SHP77 (cell line): ENCODE results near the gene PLA2G12A.

Experiments
- DNase-seq, 2 experiments: peaks; one replicate each; lab custom pipeline; 2025; lab: John Stamatoyannopoulos, UW

PLA2G12A gene

DNA sequence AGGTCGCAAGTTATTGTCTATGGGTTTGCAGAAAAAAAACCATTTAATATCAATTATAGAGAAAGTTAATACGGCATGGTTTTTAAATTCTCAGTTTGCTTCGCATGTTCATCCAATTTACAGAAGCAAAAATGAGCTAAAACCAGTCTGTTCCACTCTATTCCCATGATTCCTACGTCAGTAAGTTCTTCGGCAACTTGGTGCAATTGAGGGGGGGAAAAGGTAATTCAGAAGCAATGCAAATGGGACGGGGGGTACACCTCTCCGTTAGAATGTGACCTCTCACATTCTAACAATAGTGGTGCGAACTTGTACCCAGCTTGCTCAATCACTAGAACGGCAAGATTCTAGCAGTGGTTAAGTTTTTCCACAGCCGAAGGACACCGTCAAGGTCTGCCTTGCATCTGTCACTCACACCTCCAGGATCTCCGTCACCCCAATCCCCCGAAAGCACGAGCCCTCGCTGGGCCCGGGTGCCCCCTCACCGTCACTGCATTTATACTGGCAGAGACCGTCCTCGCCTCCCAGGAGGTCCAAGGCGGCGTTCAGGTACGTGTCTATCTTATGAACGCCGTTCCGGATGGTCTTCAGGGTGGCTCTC, 653 bp downstream of the PLA2G12A start:
- no peak for DNase-seq

- no peak for DNase-seq
These were observed 1.5 kb downstream of the PLA2G12A start for GRCh38 chr4:109728385-109728784.

GRCh38 chr4:109723110-109723509, 6.8 kb downstream of the PLA2G12A start:
- DNase-seq = no peak

- no peak for DNase-seq
These were observed 7.5 kb downstream of the PLA2G12A start for GRCh38 chr4:109722357-109722756.

DNA sequence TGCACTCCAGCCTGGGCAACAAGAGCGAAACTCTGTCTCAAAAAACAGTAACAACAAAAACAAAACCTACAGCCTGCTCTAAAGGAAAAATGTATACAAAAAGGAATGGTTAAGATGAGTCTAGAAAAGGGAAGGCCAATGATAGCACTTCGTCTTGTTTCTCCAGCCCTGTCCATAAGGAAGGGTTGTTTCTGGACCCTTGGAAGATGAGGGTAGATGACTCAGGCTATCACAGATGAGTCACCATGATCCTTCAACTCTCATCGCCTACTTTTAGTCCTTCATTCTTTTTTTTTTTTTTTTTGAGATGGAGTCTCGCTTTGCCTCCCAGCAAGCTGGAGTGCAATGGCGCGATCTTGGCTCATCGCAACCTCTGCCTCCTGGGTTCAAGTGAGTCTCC, 8.8 kb downstream of the PLA2G12A start:
- DNase-seq = no peak

DNA sequence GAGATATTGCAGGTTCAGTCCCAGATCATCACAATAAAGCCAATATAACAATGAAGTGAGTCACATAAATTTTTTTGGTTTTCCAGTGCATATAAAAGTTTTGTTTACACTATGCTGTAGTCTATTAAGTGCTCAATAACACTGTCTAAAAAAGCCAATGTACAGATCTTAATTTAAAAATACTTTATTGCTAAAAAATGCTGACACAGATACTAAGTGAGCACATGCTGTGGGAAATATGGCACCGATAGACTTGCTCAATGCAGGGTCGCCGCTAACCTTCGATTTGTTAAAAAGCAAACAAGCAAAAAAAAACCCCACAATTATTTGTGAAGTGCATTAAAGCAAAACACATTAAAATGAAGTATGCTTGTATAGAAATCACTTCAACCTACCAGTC, 10.3 kb downstream of the PLA2G12A start:
- DNase-seq = no peak

DNA sequence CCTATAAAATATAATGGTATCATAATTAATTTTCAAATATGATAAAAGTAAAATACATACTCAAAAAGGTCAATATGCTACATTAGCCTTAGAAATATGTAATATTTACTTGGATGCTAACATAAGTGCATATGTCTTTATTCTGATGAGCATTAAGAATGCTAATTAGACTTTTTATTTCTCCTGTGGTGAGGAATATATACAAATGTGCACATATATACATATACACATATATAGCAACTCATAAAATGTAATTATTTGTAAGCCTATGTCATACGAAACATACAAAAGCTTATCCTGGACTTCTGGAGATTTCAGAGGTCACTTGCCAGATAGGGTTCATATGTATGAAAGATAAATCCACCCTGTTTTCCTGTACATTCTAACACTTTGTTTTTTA, 11.1 kb downstream of the PLA2G12A start:
- no peak for DNase-seq

DNA sequence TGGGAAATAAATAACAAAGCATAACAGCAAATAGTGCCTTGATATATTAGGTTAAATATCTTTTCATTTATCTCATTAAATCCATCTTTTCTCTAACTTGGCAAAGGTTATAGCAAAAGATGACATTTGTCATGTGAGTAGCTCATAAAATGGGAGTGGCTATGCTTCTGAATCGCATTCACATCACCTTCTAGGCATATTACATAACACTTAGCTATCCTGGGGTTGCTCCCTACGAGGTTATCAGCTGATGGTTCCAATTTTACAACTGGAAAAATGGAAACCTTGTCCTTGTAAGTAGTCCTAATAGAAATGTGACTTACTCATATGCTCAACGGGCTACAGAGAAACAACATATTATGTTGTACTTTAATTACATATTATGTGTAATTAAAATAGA, 16.4 kb downstream of the PLA2G12A start:
- no peak for DNase-seq

- DNase-seq = no peak
These were observed 20.9 kb downstream of the PLA2G12A start for GRCh38 chr4:109708990-109709389.

GRCh38 chr4:109708435-109708834, 21.4 kb downstream of the PLA2G12A start:
- DNase-seq = no peak

- DNase-seq = no peak
These were observed 26.1 kb downstream of the PLA2G12A start for GRCh38 chr4:109703664-109704361.

DNA sequence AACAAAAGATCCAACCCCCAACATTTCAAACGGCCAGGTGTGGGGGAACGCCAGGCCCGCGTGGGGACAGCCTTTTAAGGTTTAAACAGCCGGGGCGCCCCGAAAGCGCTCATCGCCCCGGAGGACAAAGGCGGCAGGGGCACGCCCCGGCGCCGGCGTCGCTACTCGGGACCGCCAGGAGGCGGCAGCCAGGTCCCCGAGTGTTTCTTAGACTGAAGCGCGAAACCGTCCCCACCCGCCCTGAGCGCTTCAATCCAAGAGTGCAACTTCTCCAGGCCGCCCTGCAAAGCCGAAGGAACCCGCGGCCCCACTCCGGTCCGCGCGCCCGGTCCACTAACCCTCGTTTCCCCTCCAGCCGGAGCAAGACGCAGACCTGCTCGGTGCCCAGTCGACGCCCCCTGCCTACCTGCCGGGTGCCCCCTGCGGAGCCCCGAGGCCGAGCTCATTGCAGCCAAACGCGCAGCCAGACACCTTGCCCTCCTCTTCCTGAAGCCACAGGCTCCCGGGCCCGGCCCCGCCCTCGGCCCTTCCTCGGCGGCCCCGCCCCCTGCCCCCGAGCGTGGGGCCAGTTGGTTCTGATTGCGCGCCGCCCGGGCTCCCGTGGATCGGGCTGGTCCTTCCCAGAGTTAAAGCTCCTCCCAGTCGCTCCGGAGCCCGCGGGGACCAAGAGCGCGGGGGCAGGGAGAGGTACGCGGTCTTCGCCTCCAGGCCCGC, 26.8 kb downstream of the PLA2G12A start, which contains the start of gene CASP6:
TSS of gene CASP6 (minus strand) at position 496 of the 714 bp plus-strand sequence. CDS start at position 446, 50 bp downstream.
- peak; percentile 30 to 50 for DNase-seq

- no peak for DNase-seq
These were observed 28.1 kb downstream of the PLA2G12A start for GRCh38 chr4:109701566-109702410.

DNA sequence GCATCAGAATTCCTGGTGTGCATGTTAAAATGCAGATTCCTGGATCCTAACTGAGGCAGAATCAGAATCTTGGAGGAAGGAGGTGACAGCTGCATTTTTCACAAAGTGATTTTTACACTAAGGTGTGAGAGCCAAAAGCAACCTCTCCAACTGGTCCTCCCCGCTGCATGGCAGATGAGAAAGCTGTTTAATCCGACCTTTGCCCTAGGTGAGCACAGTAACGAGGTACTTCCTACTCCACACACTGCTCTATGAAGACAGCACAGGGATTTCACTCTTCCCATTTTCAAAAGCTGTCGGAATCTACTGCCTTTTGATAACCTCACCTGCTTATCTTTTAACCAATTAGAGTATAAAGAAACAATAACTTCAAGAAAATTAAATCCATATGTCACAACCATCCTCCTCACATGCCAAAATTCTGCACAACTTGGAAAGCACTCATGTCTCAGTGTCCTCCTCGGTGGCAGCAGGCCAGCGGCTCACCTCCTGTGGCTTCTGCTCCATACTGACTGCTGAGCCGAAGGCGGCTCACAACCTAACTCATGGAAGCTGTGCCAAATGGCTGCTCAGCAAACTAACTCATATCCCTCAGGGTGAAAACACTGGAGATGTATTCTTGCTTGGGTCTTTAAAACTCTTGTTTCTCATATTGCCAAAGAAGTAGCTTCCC, 30.2 kb downstream of the PLA2G12A start:
- no peak for DNase-seq

GRCh38 chr4:109698656-109699055, 31.2 kb downstream of the PLA2G12A start:
- DNase-seq = no peak

GRCh38 chr4:109691411-109691920, 38.4 kb downstream of the PLA2G12A start:
- no peak for DNase-seq

- no peak for DNase-seq
These were observed 39.0 kb downstream of the PLA2G12A start for GRCh38 chr4:109690690-109691410.

GRCh38 chr4:109684727-109685126, 45.1 kb downstream of the PLA2G12A start:
- DNase-seq = no peak

DNA sequence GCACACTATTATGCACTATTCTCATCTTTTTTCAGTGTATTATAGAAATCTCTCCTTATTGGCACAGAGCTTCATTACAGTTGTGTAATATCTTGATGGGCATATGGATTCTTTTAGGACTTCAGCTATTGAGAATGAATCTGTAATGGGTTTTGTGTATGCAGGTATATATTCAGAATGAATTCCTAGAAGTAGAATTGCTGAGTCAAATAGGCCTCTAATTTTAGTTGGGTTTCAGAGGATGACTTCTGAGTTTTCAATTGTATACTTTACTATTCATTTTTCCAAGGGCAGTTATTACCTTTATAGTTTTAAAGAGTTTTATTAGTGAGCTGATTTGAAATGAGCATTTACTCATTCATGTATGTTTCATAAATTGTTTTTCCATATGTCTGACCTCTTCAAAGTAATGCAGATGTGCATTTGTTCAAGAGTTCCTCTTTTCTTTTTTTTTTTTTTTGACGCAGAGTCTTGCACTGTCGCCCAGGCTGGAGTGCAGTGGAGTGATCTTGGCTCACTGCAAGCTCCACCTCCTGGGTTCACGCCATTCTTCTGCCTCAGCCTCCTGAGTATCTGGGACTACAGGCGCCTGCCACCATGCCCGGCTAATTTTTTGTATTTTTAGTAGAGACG, 46.1 kb downstream of the PLA2G12A start:
- no peak for DNase-seq

DNA sequence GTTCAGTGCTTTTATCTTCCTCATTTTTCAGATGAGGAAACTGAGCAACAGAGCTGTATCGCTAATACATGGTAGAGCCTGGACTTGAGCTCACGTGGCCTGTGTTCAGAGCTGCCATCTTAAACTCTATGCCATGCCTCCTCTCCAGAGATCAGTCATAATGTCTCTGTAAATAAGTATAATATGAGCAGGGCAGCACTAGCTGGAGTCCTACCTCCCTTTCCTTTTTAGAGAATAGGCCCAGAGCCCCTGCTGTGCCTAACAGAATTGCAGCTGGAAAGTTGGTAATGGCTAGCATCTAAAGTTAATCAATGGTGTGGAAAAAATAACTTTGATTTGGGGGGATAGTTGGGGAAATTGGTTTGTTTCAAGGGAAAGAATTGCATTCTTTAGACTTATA, 47.0 kb downstream of the PLA2G12A start:
- DNase-seq = no peak
